DMS 273 (cell line): Measurements from ENCODE around the gene EMILIN2.
A peak's percentile ranks its signal among the peaks of the same experiment; 100 is the strongest.

Source experiments
- DNase-seq: peaks from one replicate; lab custom pipeline; 2025; ENCODE audit not compliant: unreplicated experiment; lab: John Stamatoyannopoulos, UW

Gene EMILIN2

GRCh38 chr18:2948038-2948437, 101.2 kb downstream of the EMILIN2 start:
- peak; percentile 46 for DNase-seq

- DNase-seq: no peak
These were observed 105.8 kb downstream of the EMILIN2 start for GRCh38 chr18:2952605-2953004.

- DNase-seq: no peak
These were observed 107.3 kb downstream of the EMILIN2 start for GRCh38 chr18:2953935-2954653.

GRCh38 chr18:2954869-2955645, 108.3 kb downstream of the EMILIN2 start:
- no peak for DNase-seq

GRCh38 chr18:2956056-2956455, 109.2 kb downstream of the EMILIN2 start:
- no peak for DNase-seq

GRCh38 chr18:2958819-2959298, 112.1 kb downstream of the EMILIN2 start:
- DNase-seq: no peak

- no peak for DNase-seq
These were observed 112.5 kb downstream of the EMILIN2 start for GRCh38 chr18:2959341-2959740.

GRCh38 chr18:2960983-2961696, 114.3 kb downstream of the EMILIN2 start:
- DNase-seq: no peak

GRCh38 chr18:2961821-2962220, 115.0 kb downstream of the EMILIN2 start:
- no peak for DNase-seq

- DNase-seq: no peak
These were observed 116.2 kb downstream of the EMILIN2 start for GRCh38 chr18:2963048-2963447.

- DNase-seq: no peak
These were observed 117.7 kb downstream of the EMILIN2 start for GRCh38 chr18:2964361-2965010.
